OCI-LY1 (cell line): Measurements from ENCODE around the gene COL1A2.

Experiments
- H2AFZ ChIP-seq: fragments of 200-600 bp; sonication (generic), shearing (Covaris generic); 2 replicates; pipeline ENCODE4 v1.6.0; 2014; ENCODE audit warnings: antibody characterized with exemption, mild to moderate bottlenecking, low read length
- H3F3A ChIP-seq: fragments of 200-600 bp; sonication (generic), shearing (Covaris generic); 2 replicates; pipeline ENCODE4 v1.6.0; 2014; ENCODE audit warnings: mild to moderate bottlenecking, antibody characterized with exemption, low read length, moderate library complexity; ENCODE audit not compliant: insufficient read depth
- H3K27ac ChIP-seq: fragments of 200-600 bp; sonication (generic); 2 replicates; pipeline ENCODE4 v1.5.1; 2014; ENCODE audit warnings: low read length, mixed run types, mild to moderate bottlenecking, low read depth; ENCODE audit not compliant: poor library complexity, severe bottlenecking
- H3K27me3 ChIP-seq: fragments of 200-600 bp; sonication (generic); 2 replicates; pipeline ENCODE4 v1.6.0; 2014; ENCODE audit warnings: antibody characterized with exemption, mild to moderate bottlenecking, low read length, moderate library complexity; ENCODE audit not compliant: insufficient read depth
- H3K36me3 ChIP-seq: fragments of 200-600 bp; sonication (generic); 2 replicates; pipeline ENCODE4 v1.6.1; 2014; ENCODE audit warnings: mild to moderate bottlenecking, antibody characterized with exemption, low read length, moderate library complexity, mixed read lengths; ENCODE audit not compliant: insufficient read depth
- H3K4me1 ChIP-seq: fragments of 200-600 bp; sonication (generic); 2 replicates; pipeline ENCODE4 v1.5.1; 2014; ENCODE audit warnings: mild to moderate bottlenecking, low read length, moderate library complexity; ENCODE audit not compliant: insufficient read depth, severe bottlenecking
- H3K4me2 ChIP-seq: fragments of 200-600 bp; sonication (generic), shearing (Covaris generic); 2 replicates; pipeline ENCODE4 v1.6.1; 2014; ENCODE audit warnings: low read length
- H3K4me3 ChIP-seq: fragments of 200-600 bp; sonication (generic); 2 replicates; pipeline ENCODE4 v1.5.1; 2014; ENCODE audit warnings: low read length, low read depth, mild to moderate bottlenecking, mixed read lengths; ENCODE audit not compliant: poor library complexity, severe bottlenecking
- H3K79me2 ChIP-seq: fragments of 200-600 bp; shearing (Covaris generic); 2 replicates; pipeline ENCODE4 v1.6.1; 2016; ENCODE audit warnings: mixed run types, low read length, mixed read lengths; ENCODE audit not compliant: insufficient read depth
- H3K9ac ChIP-seq: fragments of 200-600 bp; sonication (generic), shearing (Covaris generic); 2 replicates; pipeline ENCODE4 v1.6.1; 2014; ENCODE audit warnings: mild to moderate bottlenecking, low read length, mixed read lengths
- H3K9me2 ChIP-seq: fragments of 200-600 bp; sonication (generic), shearing (Covaris generic); 2 replicates; pipeline ENCODE4 v1.6.1; 2014; ENCODE audit warnings: low read depth, mild to moderate bottlenecking, low read length, mixed read lengths
- H3K9me3 ChIP-seq: fragments of 200-600 bp; shearing (Covaris generic); 2 replicates; pipeline ENCODE4 v1.6.1; 2014; ENCODE audit warnings: low read length, mixed read lengths
- H4K20me1 ChIP-seq: fragments of 200-600 bp; sonication (generic), shearing (Covaris generic); 2 replicates; pipeline ENCODE4 v1.6.0; 2016; ENCODE audit warnings: mild to moderate bottlenecking, low read length; ENCODE audit not compliant: insufficient read depth
- EZH2 ChIP-seq: fragments of 200-600 bp; sonication (generic), shearing (Covaris generic); IDR thresholded peaks from 2 replicates; pipeline ENCODE4 v1.8.0; 2017; ENCODE audit warnings: borderline replicate concordance, mixed run types, mild to moderate bottlenecking, antibody characterized with exemption, low read length, moderate library complexity, mixed read lengths
- TF ChIP-seq, protein P1 (sequence below): fragments of 200-600 bp; sonication (generic), shearing (Covaris generic); IDR thresholded peaks from 2 replicates; pipeline ENCODE4 v1.5.1; 2017; ENCODE audit warnings: mild to moderate bottlenecking, antibody characterized with exemption, low read length, moderate library complexity, mixed read lengths

The COL1A2 gene

DNA sequence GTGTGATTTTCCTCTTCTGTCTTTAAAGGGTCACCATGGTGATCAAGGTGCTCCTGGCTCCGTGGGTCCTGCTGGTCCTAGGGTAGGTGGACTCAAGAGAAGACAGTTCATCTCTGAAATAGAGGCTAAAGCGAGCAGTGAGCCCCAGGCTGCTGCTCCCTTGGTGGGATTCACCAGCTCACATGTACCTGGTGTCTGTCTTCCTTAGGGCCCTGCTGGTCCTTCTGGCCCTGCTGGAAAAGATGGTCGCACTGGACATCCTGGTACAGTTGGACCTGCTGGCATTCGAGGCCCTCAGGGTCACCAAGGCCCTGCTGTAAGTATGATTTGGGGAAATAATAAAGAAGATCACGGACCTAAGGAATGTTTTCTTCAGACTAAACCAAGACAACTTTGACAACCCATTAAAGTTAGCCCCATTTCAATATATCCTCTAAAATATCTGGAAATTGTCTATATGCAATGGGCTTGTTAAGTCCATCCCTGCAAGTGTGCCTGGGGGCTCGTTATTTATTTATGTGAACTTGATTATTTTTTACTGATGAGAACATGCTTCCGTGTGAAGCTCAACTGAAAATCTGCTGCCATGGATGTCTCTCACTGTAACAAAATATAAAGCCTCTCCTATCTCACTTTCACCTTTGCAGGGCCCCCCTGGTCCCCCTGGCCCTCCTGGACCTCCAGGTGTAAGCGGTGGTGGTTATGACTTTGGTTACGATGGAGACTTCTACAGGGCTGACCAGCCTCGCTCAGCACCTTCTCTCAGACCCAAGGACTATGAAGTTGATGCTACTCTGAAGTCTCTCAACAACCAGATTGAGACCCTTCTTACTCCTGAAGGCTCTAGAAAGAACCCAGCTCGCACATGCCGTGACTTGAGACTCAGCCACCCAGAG lies 32.5 kb downstream of the COL1A2 start:
- Histone ChIP-seq H3K9me2 (no peaks in the 10 kb centered on the region), H3K4me2 (no peak overlapping the region), H3K27ac (no peak overlapping the region), H3K27me3 (no peaks in the 10 kb centered on the region), H3K36me3 (no peaks in the 10 kb centered on the region), H3K9ac (no peak overlapping the region), H4K20me1 (no peaks in the 10 kb centered on the region), H3F3A (no peaks in the 10 kb centered on the region), H3K4me1 (no peaks in the 10 kb centered on the region), H3K9me3 (no peaks in the 10 kb centered on the region), H3K4me3 (no peak overlapping the region), H3K79me2 (no peaks in the 10 kb centered on the region), H2AFZ (no peak overlapping the region)
- TF ChIP-seq, protein P1, sequence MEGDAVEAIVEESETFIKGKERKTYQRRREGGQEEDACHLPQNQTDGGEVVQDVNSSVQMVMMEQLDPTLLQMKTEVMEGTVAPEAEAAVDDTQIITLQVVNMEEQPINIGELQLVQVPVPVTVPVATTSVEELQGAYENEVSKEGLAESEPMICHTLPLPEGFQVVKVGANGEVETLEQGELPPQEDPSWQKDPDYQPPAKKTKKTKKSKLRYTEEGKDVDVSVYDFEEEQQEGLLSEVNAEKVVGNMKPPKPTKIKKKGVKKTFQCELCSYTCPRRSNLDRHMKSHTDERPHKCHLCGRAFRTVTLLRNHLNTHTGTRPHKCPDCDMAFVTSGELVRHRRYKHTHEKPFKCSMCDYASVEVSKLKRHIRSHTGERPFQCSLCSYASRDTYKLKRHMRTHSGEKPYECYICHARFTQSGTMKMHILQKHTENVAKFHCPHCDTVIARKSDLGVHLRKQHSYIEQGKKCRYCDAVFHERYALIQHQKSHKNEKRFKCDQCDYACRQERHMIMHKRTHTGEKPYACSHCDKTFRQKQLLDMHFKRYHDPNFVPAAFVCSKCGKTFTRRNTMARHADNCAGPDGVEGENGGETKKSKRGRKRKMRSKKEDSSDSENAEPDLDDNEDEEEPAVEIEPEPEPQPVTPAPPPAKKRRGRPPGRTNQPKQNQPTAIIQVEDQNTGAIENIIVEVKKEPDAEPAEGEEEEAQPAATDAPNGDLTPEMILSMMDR = no peak
- TF ChIP-seq EZH2 = no peak

- no peaks in the 10 kb centered on the region for H3K79me2 ChIP-seq
- H3K9ac ChIP-seq = no peak overlapping the region
- H2AFZ ChIP-seq = no peak overlapping the region
- H3K9me3 ChIP-seq = no peaks in the 10 kb centered on the region
- H3K27me3 ChIP-seq = no peaks in the 10 kb centered on the region
- H3K4me3 ChIP-seq = no peak overlapping the region
- H3K27ac ChIP-seq = no peak overlapping the region
- H3F3A ChIP-seq = no peaks in the 10 kb centered on the region
- H4K20me1 ChIP-seq = no peaks in the 10 kb centered on the region
- no peaks in the 10 kb centered on the region for H3K9me2 ChIP-seq
- no peaks in the 10 kb centered on the region for H3K36me3 ChIP-seq
- no peaks in the 10 kb centered on the region for H3K4me1 ChIP-seq
- no peak overlapping the region for H3K4me2 ChIP-seq
- TF ChIP-seq, protein P1 = no peak
- no peak for TF ChIP-seq EZH2
Measured at GRCh38 chr7:94429153-94429552, 34.5 kb downstream of the COL1A2 start.

GRCh38 chr7:94431176-94431575 lies 36.5 kb downstream of the COL1A2 start:
- no peak overlapping the region for H3K27ac ChIP-seq
- H3F3A ChIP-seq = no peaks in the 10 kb centered on the region
- H3K27me3 ChIP-seq = no peaks in the 10 kb centered on the region
- no peaks in the 10 kb centered on the region for H3K9me3 ChIP-seq
- no peaks in the 10 kb centered on the region for H3K79me2 ChIP-seq
- no peak overlapping the region for H3K9ac ChIP-seq
- H3K4me2 ChIP-seq = no peak overlapping the region
- TF ChIP-seq EZH2 = no peak
- TF ChIP-seq, protein P1 = no peak
- no peak overlapping the region for H2AFZ ChIP-seq
- no peaks in the 10 kb centered on the region for H3K4me1 ChIP-seq
- H3K36me3 ChIP-seq = no peaks in the 10 kb centered on the region
- H4K20me1 ChIP-seq = no peaks in the 10 kb centered on the region
- H3K9me2 ChIP-seq = no peaks in the 10 kb centered on the region
- H3K4me3 ChIP-seq = no peak overlapping the region
